ENCODE measurements around the gene TBC1D21. TPM values are rescaled to one million over a fixed set of nuclear protein-coding genes. Genes with fewer than 3 reads are reported as not detected.

The TBC1D21 gene
- total RNA-seq, 4 donors from 2014 or later: not detected

DNA sequence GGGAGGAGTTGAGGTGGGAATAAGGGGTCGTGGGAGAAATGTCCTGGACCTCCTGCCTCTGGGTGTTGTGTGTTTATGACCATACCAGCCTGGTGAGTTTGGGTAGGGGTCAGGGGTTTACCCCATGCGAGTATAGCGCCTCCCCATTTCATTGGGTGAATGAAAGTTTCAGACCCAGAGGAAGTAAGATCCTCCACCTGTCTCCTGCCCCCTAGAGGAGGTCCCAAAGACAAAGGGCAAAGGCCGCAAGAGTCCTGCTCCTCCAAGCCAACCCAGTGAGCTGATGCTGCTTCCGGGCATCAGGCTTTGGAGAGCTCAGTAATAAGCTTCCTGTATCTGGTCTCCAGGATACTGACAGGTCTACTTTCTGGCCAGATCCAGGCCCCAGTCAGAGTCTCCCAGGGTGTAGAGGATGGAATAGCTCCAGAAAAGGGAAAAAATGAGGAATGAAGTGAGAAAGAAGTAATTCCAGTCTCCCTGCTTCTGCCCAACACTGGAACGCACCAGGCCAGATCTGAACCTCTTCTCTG lies 6.4 kb upstream of the TBC1D21 start:
- Histone ChIP-seq H3K4me3 (no peak overlapping the region), H3K27me3 (peaks cover 0 to 68% (median 0%) of the 10 kb centered on the region in 4 donors), H3K4me1 (no peaks in the 10 kb centered on the region), H3K9me3 (no peaks in the 10 kb centered on the region), H3K36me3 (no peaks in the 10 kb centered on the region), H3K27ac (no peak overlapping the region)
- DNase-seq: no peak
- TF ChIP-seq, protein P1, sequence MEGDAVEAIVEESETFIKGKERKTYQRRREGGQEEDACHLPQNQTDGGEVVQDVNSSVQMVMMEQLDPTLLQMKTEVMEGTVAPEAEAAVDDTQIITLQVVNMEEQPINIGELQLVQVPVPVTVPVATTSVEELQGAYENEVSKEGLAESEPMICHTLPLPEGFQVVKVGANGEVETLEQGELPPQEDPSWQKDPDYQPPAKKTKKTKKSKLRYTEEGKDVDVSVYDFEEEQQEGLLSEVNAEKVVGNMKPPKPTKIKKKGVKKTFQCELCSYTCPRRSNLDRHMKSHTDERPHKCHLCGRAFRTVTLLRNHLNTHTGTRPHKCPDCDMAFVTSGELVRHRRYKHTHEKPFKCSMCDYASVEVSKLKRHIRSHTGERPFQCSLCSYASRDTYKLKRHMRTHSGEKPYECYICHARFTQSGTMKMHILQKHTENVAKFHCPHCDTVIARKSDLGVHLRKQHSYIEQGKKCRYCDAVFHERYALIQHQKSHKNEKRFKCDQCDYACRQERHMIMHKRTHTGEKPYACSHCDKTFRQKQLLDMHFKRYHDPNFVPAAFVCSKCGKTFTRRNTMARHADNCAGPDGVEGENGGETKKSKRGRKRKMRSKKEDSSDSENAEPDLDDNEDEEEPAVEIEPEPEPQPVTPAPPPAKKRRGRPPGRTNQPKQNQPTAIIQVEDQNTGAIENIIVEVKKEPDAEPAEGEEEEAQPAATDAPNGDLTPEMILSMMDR (IDR thresholded peaks at IDR 0.05): no peak
- no peak for TF ChIP-seq POLR2A (IDR thresholded peaks at IDR 0.05)
- intact Hi-C loops (cut with DNase I): no loop called here
- WGBS, 2 donors: 25 to 46% methylated on average over 6 of the region's 6 CpGs

DNA sequence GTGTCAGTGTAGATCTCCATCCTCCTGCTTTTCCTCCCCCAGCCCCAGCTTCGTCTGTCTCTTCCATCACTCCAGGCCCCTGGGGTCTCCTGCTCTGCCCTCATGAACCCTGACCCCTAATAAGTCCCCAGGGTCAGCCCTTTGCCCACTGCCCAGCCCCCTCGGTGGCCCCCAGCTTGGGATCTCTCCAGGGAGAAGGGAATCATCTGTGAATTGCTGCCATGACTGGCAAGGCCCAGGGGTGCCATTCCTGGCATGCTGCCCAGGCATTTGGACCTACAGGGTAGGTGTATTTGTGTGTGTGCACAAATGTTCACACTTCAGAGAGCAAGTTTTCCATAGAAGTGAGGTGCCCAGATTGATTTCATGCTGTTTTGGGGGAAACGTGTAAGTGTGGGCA lies 5.9 kb upstream of the TBC1D21 start:
- DNase-seq: no peak
- Histone ChIP-seq H3K36me3 (no peaks in the 10 kb centered on the region), H3K4me3 (no peak overlapping the region), H3K4me1 (no peaks in the 10 kb centered on the region), H3K9me3 (no peaks in the 10 kb centered on the region), H3K27me3 (peaks cover 0 to 66% (median 0%) of the 10 kb centered on the region in 4 donors), H3K27ac (no peak overlapping the region)
- intact Hi-C loops (cut with DNase I): no loop called here
- WGBS, 2 donors: 11 to 38% methylated on average over 2 to 3 of the region's 3 CpGs
- TF ChIP-seq POLR2A (IDR thresholded peaks at IDR 0.05): no peak
- TF ChIP-seq, protein P1 (IDR thresholded peaks at IDR 0.05): no peak

DNA sequence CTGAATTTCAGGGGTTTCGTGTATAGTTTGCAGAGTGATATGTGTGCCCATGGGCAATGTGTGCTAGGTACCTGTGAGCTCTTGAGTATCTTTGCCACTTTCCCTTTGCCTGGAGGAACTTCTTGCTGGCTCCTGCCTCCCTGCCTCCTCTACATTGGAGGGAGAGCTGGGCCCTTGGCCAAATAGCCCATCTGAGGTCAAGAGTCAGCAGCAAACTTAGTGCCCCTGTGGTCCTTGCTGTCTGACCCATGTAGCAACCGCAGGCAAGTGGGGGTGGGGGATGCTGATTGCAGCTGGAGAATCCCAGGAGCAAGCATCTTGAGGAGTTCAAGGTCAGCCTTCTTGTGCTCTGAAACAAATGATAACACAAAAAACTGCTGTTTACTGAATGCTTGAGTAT lies 5.4 kb upstream of the TBC1D21 start:
- WGBS, 2 donors: 63 to 83% methylated on average over 1 to 2 of the region's 2 CpGs
- Histone ChIP-seq H3K27ac (no peak overlapping the region), H3K27me3 (peaks cover 0 to 71% (median 0%) of the 10 kb centered on the region in 4 donors), H3K9me3 (no peaks in the 10 kb centered on the region), H3K4me1 (no peaks in the 10 kb centered on the region), H3K4me3 (no peak overlapping the region), H3K36me3 (no peaks in the 10 kb centered on the region)
- intact Hi-C loops (cut with DNase I): no loop called here
- TF ChIP-seq, protein P1 (IDR thresholded peaks at IDR 0.05): no peak
- TF ChIP-seq POLR2A (IDR thresholded peaks at IDR 0.05): no peak
- DNase-seq: no peak

DNA sequence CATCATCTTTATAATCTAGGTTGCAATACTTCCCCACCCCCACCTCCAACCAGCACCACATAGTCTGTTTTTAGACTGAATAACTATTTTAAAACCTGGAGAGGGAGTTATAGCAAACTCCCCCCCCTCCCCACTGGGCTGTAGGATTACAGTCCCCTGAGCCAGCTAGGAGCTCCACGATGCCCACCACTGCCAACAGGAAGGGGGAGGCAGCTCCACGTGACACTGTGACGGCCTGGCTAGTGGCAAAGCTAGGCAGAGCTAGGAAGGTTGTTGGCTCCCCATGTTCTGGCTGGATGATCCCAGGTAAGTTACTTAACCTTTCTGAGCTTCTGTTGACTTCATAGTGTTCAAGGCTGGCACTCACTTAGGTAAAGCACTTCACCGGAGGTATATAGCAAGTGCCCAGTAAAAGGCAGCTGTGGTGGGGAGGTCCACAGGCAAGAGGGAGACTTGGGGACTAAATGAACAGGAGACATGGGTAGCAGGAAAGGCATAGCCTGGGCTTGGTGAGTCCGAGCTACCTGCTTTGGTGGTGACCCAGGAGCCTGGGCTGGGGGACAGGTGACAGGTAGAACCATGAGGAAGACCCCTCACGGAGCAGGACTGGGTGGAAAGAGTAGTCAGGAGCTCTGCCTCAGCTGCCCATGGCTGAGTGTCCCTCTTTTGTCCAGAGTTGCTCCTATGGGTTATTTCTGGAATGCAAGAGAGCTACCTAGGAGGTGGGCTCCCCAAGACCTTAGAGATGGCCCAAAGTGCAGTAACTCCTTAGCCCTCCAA lies 4.0 kb upstream of the TBC1D21 start:
- WGBS, 2 donors: 79 to 100% methylated on average over 1 to 5 of the region's 6 CpGs
- no peak for TF ChIP-seq POLR2A (IDR thresholded peaks at IDR 0.05)
- TF ChIP-seq, protein P1 (IDR thresholded peaks at IDR 0.05): no peak
- Histone ChIP-seq H3K27ac (no peak overlapping the region), H3K4me1 (no peaks in the 10 kb centered on the region), H3K36me3 (no peaks in the 10 kb centered on the region), H3K27me3 (peaks cover 0 to 81% (median 0%) of the 10 kb centered on the region in 4 donors), H3K4me3 (no peak overlapping the region), H3K9me3 (no peaks in the 10 kb centered on the region)
- no peak for DNase-seq
- intact Hi-C loops (cut with DNase I): no loop called here

DNA sequence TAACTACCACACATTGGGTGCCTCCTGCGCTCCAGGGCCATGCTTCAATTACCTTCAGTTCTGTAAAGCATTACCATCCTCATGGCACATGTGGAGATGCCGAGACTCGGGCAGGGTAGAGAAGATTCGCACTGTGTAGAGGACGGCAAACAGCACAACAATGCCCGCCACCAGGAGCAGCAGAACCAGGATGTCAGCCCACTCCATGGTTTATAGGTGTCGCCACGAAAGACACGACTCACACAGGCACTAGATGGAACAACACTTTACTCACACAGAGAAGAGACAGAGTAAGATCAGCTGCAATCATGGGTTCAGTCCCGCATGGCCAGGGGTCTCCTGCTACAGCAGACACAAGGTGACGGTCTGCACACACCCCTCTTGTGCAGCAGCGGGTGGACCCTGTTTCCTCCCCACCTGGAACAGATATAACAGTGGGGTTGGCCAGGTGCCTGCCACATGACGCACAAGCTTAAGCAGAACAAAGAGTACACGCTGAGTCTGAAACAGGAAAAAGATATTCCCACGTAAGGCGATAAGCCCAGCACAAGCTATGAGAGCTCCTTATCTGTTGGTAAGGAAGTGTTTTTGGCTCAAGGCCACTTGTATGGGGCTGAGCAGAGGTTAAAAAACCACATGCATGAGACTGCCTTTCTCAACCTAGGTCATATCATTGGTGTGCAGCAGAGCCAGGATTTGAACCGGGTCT lies 2.5 kb upstream of the TBC1D21 start:
- no peak overlapping the region for H3K4me3 ChIP-seq
- DNase-seq: no peak
- no peaks in the 10 kb centered on the region for H3K36me3 ChIP-seq
- no peaks in the 10 kb centered on the region for H3K4me1 ChIP-seq
- TF ChIP-seq POLR2A (IDR thresholded peaks at IDR 0.05): no peak
- TF ChIP-seq, protein P1 (IDR thresholded peaks at IDR 0.05): no peak
- 54 to 57% methylated on average over 9 to 12 of the region's 17 CpGs for WGBS, 2 donors
- H3K9me3 ChIP-seq: no peaks in the 10 kb centered on the region
- no peak overlapping the region for H3K27ac ChIP-seq
- H3K27me3 ChIP-seq: peaks cover 0 to 75% (median 0%) of the 10 kb centered on the region in 4 donors
- intact Hi-C loops (cut with DNase I): no loop called here
